GM19099 (cell line): Measurements from ENCODE around the gene CNTN4.

Source experiments
- POLR2A ChIP-seq: IDR thresholded peaks from 3 replicates; pipeline ENCODE4 v1.6.1; 2011; ENCODE audit warnings: low read depth; ENCODE audit not compliant: insufficient read length; ENCODE audit errors: extremely low read depth

The CNTN4 gene

GRCh38 chr3:2504912-2505311 is 406.2 kb downstream of the CNTN4 start:
- TF ChIP-seq POLR2A, result no peak

- TF ChIP-seq POLR2A, result no peak
Observed at GRCh38 chr3:2506776-2507175, 408.1 kb downstream of the CNTN4 start.

GRCh38 chr3:2510591-2511145 is 412.0 kb downstream of the CNTN4 start:
- no peak for TF ChIP-seq POLR2A

GRCh38 chr3:2511356-2511755 is 412.7 kb downstream of the CNTN4 start:
- TF ChIP-seq POLR2A, result no peak

GRCh38 chr3:2512881-2513280 is 414.2 kb downstream of the CNTN4 start:
- TF ChIP-seq POLR2A, result no peak

GRCh38 chr3:2513986-2514385 is 415.3 kb downstream of the CNTN4 start:
- no peak for TF ChIP-seq POLR2A

- no peak for TF ChIP-seq POLR2A
Observed at GRCh38 chr3:2516762-2517441, 418.2 kb downstream of the CNTN4 start.

- no peak for TF ChIP-seq POLR2A
Observed at GRCh38 chr3:2517500-2518172, 419.0 kb downstream of the CNTN4 start.

GRCh38 chr3:2523281-2523836 is 424.7 kb downstream of the CNTN4 start:
- TF ChIP-seq POLR2A, result no peak

GRCh38 chr3:2525968-2526367 is 427.3 kb downstream of the CNTN4 start:
- no peak for TF ChIP-seq POLR2A

GRCh38 chr3:2526926-2527325 is 428.3 kb downstream of the CNTN4 start:
- no peak for TF ChIP-seq POLR2A

GRCh38 chr3:2535206-2535605 is 436.5 kb downstream of the CNTN4 start:
- TF ChIP-seq POLR2A, result no peak

- TF ChIP-seq POLR2A, result no peak
Observed at GRCh38 chr3:2536575-2536974, 437.9 kb downstream of the CNTN4 start.

GRCh38 chr3:2540115-2540514 is 441.4 kb downstream of the CNTN4 start:
- no peak for TF ChIP-seq POLR2A

- TF ChIP-seq POLR2A, result no peak
Observed at GRCh38 chr3:2543247-2543646, 444.6 kb downstream of the CNTN4 start.

- no peak for TF ChIP-seq POLR2A
Observed at GRCh38 chr3:2544212-2544611, 445.5 kb downstream of the CNTN4 start.

GRCh38 chr3:2544718-2545117 is 446.1 kb downstream of the CNTN4 start:
- no peak for TF ChIP-seq POLR2A

- TF ChIP-seq POLR2A, result no peak
Observed at GRCh38 chr3:2547049-2547448, 448.4 kb downstream of the CNTN4 start.
